PC-3 (cell line): ENCODE measurements around the gene HAND1. TPM values are rescaled to one million over a fixed set of nuclear protein-coding genes. Genes with fewer than 3 reads are reported as not detected.

Experiments used
- ATAC-seq: fragments of 200-7000 bp; cut with Tn5 transposase; 2 replicates; pipeline ENCODE4 v1.9.1; 2020; ENCODE audit warnings: mild to moderate bottlenecking, moderate library complexity
- BruUV-seq: library from RNA; stranded (reverse); fragments of 400-500 nt; replicated peaks from 2 replicates; lab custom pipeline; 2021; lab: Mats Ljungman, UMichigan
- CTCF ChIA-PET: fragments of 300-600 bp; sonication (Branson Sonifier 250); formaldehyde crosslinking; loops from one replicate; lab custom pipeline; 2022; ENCODE audit warnings: antibody characterized with exemption; lab: Charles Lee
- POLR2A ChIA-PET: fragments of 300-600 bp; sonication (Branson Sonifier 250); formaldehyde crosslinking; loops from one replicate; lab custom pipeline; 2022; ENCODE audit warnings: antibody characterized with exemption; ENCODE audit not compliant: unreplicated experiment; lab: Charles Lee
- DNase-seq: peaks from one replicate; pipeline ENCODE4 v3.0.0-alpha.2; 2015
- H2AFZ ChIP-seq: fragments of 300-600 bp; sonication (generic); 2 replicates; pipeline ENCODE4 v1.6.0; 2016; ENCODE audit warnings: antibody characterized with exemption, low read length
- H3F3A ChIP-seq: fragments of 300-600 bp; sonication (generic); one replicate; pipeline ENCODE4 v1.6.0; 2017; ENCODE audit warnings: antibody characterized with exemption, low read length, control low read depth, mild to moderate bottlenecking; ENCODE audit not compliant: unreplicated experiment
- H3K27ac ChIP-seq: fragments of 300-600 bp; sonication (generic); 2 replicates; pipeline ENCODE4 v1.5.1; 2016; ENCODE audit warnings: mild to moderate bottlenecking, low read length
- H3K27me3 ChIP-seq: fragments of 300-600 bp; sonication (generic); 2 replicates; pipeline ENCODE4 v1.6.1; 2016; ENCODE audit warnings: low read length, mixed read lengths
- H3K36me3 ChIP-seq: fragments of 300-600 bp; sonication (generic); 2 replicates; pipeline ENCODE4 v1.6.1; 2016; ENCODE audit warnings: low read depth, mixed run types, low read length, mixed read lengths
- H3K4me1 ChIP-seq: fragments of 300-600 bp; sonication (generic); 2 replicates; pipeline ENCODE4 v1.5.1; 2016; ENCODE audit warnings: low read length; ENCODE audit not compliant: insufficient read depth
- H3K4me2 ChIP-seq: fragments of 300-600 bp; sonication (generic); 2 replicates; pipeline ENCODE4 v1.6.0; 2016; ENCODE audit warnings: low read length
- H3K4me3 ChIP-seq: fragments of 300-600 bp; sonication (generic); 2 replicates; pipeline ENCODE4 v1.5.1; 2016; ENCODE audit warnings: mild to moderate bottlenecking, low read length, mixed read lengths
- H3K79me2 ChIP-seq: fragments of 300-600 bp; sonication (generic); 2 replicates; pipeline ENCODE4 v1.6.1; 2017; ENCODE audit warnings: low read length, mixed read lengths
- H3K9ac ChIP-seq: fragments of 300-600 bp; sonication (generic); 2 replicates; pipeline ENCODE4 v1.6.0; 2016; ENCODE audit warnings: mild to moderate bottlenecking, low read length
- H3K9me2 ChIP-seq: fragments of 300-600 bp; sonication (generic); replicated peaks from 2 replicates; pipeline ENCODE4 v1.6.1; 2016; ENCODE audit warnings: mixed run types, low read length, mixed read lengths
- H3K9me3 ChIP-seq: fragments of 300-600 bp; sonication (generic); 2 replicates; pipeline ENCODE4 v1.6.1; 2016; ENCODE audit warnings: low read length, mixed read lengths
- H4K20me1 ChIP-seq: fragments of 300-600 bp; sonication (generic); 2 replicates; pipeline ENCODE4 v1.6.1; 2016; ENCODE audit warnings: low read length, mixed read lengths
- EZH2 ChIP-seq: fragments of 300-600 bp; sonication (generic); IDR thresholded peaks from one replicate; pipeline ENCODE4 v1.6.1; 2017; ENCODE audit warnings: antibody characterized with exemption, mild to moderate bottlenecking, low read length; ENCODE audit not compliant: unreplicated experiment
- EZH2phosphoT487 ChIP-seq: fragments of 300-600 bp; sonication (generic); IDR thresholded peaks from 2 replicates; pipeline ENCODE4 v1.6.1; 2018; ENCODE audit warnings: mild to moderate bottlenecking, antibody characterized with exemption, low read length, borderline replicate concordance
- intact Hi-C: fragments of 100-400 bp; cut with micrococcal nuclease; formaldehyde crosslinking; loops from 2 replicates; pipeline ENCODE4 v1.9.0; 2023
- total RNA-seq: library from RNA; depleted of rRNA; stranded (reverse); fragments of >200 nt; gene quantifications from 2 replicates; pipeline ENCODE4 v1.2.3, GENCODE V29; 2014
- TF ChIP-seq, protein P1 (sequence below): fragments of 300-600 bp; sonication (generic); conservative IDR thresholded peaks from 2 replicates; pipeline ENCODE4 v1.5.1; 2017; ENCODE audit warnings: antibody characterized with exemption, low read depth, mild to moderate bottlenecking, low read length

HAND1 gene
- total RNA-seq, 1 experiment from 2014 or later, result not detected

DNA sequence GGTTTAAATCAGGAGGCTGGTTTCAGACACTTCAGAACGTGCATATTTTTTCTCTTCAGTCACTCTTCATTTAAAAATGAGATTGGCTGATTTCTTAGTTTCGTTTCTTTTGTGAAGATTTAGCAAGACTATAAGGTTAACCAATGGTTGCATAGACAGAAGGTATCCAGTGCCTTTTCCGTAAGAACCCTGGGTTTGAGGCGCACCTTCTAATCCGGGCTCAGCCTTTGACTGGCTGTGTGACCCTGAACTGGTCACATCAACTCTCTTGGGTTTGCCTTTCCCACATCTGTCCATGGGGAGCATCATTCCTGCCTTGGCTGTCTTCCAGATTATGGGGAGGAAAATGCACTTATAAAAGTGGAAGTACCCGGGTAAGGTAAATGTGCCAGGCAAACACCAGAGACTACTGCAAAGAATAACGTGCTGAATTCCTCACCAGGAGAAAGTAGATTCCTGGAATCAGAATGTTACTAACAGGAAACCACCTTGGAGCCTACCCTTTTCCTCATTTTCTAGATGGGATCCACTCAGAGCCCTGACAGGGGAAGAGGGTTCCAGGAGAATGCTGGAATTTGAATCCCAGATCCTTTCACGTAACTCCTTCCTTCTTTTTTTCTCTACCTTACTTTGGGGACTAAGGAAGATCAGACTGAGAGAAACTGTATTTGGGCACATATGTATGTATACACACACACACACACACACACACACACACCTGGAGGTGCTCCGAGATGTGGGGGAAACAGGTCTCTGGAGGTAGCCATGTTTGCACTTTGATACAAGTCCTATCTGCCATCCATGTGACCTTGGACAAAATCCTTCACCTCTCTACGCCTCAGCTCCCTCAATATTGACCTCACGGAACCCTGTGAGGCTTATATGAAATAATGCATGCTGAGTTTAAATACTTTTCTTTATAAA is 6.8 kb downstream of the HAND1 start:
- no peaks in the 10 kb centered on the region for H3K79me2 ChIP-seq
- H3K9ac ChIP-seq, result no peak overlapping the region
- peak; percentile 6 for DNase-seq
- TF ChIP-seq EZH2phosphoT487 (no peak), EZH2 (no peak)
- TF ChIP-seq, protein P1, sequence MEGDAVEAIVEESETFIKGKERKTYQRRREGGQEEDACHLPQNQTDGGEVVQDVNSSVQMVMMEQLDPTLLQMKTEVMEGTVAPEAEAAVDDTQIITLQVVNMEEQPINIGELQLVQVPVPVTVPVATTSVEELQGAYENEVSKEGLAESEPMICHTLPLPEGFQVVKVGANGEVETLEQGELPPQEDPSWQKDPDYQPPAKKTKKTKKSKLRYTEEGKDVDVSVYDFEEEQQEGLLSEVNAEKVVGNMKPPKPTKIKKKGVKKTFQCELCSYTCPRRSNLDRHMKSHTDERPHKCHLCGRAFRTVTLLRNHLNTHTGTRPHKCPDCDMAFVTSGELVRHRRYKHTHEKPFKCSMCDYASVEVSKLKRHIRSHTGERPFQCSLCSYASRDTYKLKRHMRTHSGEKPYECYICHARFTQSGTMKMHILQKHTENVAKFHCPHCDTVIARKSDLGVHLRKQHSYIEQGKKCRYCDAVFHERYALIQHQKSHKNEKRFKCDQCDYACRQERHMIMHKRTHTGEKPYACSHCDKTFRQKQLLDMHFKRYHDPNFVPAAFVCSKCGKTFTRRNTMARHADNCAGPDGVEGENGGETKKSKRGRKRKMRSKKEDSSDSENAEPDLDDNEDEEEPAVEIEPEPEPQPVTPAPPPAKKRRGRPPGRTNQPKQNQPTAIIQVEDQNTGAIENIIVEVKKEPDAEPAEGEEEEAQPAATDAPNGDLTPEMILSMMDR, result no peak
- H3K9me2 ChIP-seq, result no peaks in the 10 kb centered on the region
- no peaks in the 10 kb centered on the region for H3K9me3 ChIP-seq
- H3K4me3 ChIP-seq, result no peak overlapping the region
- intact Hi-C loops, result no loop called here
- H3K36me3 ChIP-seq, result no peaks in the 10 kb centered on the region
- H3K4me2 ChIP-seq, result peak overlapping the region; percentile 39; the same call in 1 of the 2 replicates
- H3K4me1 ChIP-seq, result no peaks in the 10 kb centered on the region
- no peaks in the 10 kb centered on the region for H4K20me1 ChIP-seq
- no peak overlapping the region for H3K27ac ChIP-seq
- ChIA-PET POLR2A (no interaction called here), CTCF (no interaction called here)
- no peak for ATAC-seq
- peaks cover 62% of the 10 kb centered on the region for H3K27me3 ChIP-seq
- H2AFZ ChIP-seq, result no peak overlapping the region
- BruUV-seq, result no TSS peak
- H3F3A ChIP-seq, result no peaks in the 10 kb centered on the region

- intact Hi-C loops, result no loop called here
- no peak overlapping the region for H3K4me3 ChIP-seq
- H3K27me3 ChIP-seq, result peaks cover 52% of the 10 kb centered on the region
- no peak for TF ChIP-seq EZH2
- TF ChIP-seq EZH2phosphoT487, result no peak
- TF ChIP-seq, protein P1, result no peak
- H3K4me2 ChIP-seq, result no peak overlapping the region
- no peaks in the 10 kb centered on the region for H3K9me3 ChIP-seq
- no peaks in the 10 kb centered on the region for H3K9me2 ChIP-seq
- no peaks in the 10 kb centered on the region for H3F3A ChIP-seq
- no peak for ATAC-seq
- no peaks in the 10 kb centered on the region for H3K4me1 ChIP-seq
- no peaks in the 10 kb centered on the region for H3K36me3 ChIP-seq
- H2AFZ ChIP-seq, result no peak overlapping the region
- no peaks in the 10 kb centered on the region for H3K79me2 ChIP-seq
- no peak for DNase-seq
- H3K9ac ChIP-seq, result no peak overlapping the region
- H4K20me1 ChIP-seq, result no peaks in the 10 kb centered on the region
- CTCF ChIA-PET, result no interaction called here
- no TSS peak for BruUV-seq
- POLR2A ChIA-PET, result no interaction called here
- no peak overlapping the region for H3K27ac ChIP-seq
Measured at GRCh38 chr5:154470137-154470536, 7.9 kb downstream of the HAND1 start.
